Neuron (in vitro differentiated cells): ENCODE results near the gene ADGRV1.

Experiments
- H2AFZ ChIP-seq: one replicate; pipeline ENCODE4 v1.6.1; 2013; ENCODE audit warnings: low read depth, mild to moderate bottlenecking, inconsistent platforms, low read length, moderate library complexity
- H3K27me3 ChIP-seq: one replicate; pipeline ENCODE4 v1.6.1; 2013; ENCODE audit warnings: low read length; ENCODE audit not compliant: insufficient read depth
- H3K36me3 ChIP-seq: one replicate; pipeline ENCODE4 v1.6.1; 2013; ENCODE audit warnings: low read length; ENCODE audit not compliant: insufficient read depth
- H3K4me1 ChIP-seq: one replicate; pipeline ENCODE4 v1.6.1; 2013; ENCODE audit warnings: low read length; ENCODE audit not compliant: insufficient read depth
- H3K4me3 ChIP-seq: 2 replicates; pipeline ENCODE4 v1.5.1; 2013; ENCODE audit warnings: mild to moderate bottlenecking, low read length, moderate library complexity
- H3K9me3 ChIP-seq: one replicate; pipeline ENCODE4 v1.6.1; 2013; ENCODE audit warnings: low read length

Gene ADGRV1, protein sequence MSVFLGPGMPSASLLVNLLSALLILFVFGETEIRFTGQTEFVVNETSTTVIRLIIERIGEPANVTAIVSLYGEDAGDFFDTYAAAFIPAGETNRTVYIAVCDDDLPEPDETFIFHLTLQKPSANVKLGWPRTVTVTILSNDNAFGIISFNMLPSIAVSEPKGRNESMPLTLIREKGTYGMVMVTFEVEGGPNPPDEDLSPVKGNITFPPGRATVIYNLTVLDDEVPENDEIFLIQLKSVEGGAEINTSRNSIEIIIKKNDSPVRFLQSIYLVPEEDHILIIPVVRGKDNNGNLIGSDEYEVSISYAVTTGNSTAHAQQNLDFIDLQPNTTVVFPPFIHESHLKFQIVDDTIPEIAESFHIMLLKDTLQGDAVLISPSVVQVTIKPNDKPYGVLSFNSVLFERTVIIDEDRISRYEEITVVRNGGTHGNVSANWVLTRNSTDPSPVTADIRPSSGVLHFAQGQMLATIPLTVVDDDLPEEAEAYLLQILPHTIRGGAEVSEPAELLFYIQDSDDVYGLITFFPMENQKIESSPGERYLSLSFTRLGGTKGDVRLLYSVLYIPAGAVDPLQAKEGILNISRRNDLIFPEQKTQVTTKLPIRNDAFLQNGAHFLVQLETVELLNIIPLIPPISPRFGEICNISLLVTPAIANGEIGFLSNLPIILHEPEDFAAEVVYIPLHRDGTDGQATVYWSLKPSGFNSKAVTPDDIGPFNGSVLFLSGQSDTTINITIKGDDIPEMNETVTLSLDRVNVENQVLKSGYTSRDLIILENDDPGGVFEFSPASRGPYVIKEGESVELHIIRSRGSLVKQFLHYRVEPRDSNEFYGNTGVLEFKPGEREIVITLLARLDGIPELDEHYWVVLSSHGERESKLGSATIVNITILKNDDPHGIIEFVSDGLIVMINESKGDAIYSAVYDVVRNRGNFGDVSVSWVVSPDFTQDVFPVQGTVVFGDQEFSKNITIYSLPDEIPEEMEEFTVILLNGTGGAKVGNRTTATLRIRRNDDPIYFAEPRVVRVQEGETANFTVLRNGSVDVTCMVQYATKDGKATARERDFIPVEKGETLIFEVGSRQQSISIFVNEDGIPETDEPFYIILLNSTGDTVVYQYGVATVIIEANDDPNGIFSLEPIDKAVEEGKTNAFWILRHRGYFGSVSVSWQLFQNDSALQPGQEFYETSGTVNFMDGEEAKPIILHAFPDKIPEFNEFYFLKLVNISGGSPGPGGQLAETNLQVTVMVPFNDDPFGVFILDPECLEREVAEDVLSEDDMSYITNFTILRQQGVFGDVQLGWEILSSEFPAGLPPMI (N-terminal part only)

DNA sequence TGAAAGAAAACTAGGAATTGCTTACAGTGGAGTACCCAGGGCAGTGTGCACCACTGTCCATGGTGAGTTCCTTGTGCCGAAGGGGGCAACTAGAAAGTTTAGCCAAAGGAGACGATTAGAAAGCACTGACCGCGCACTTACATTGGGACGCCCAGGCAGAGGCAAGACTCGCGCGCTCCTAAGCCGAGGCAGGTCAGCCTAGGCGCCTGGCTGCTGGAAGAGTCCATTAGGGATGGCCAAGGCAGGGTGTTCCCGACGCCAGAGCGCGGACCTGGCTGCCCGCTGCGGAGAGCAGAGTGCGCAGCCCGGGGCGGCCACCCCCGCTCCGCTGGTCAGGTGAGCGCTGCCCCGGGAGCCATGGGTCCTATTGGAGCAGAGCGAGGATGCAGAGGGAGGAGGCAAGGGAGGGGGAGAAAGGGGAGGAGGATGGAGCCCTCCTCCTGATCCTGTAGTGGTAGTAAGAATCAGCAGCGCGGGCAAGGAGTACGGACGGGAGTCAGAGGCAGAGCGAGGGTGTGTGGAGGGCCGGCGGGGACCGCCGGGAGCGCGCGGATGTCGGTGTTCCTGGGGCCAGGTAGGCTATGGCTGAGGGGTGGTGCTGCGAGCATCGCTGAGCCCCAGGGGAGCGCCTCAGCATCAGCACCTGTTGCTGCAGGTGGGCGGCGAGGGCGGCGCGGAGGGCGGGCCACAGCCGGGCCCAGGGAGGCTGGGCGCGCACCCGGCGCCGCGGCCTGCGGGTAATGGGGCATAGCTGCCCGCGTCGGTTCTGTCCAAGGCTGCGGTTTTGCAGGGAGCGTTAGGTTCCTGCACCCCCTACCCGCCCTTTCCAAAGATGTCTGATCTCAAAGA lies at the start of gene ADGRV1:
Gene ADGRV1, plus strand, starts transcription at position 454 of the 849 bp plus-strand sequence. Its CDS starts 99 bp downstream, at position 553.
- H3K36me3 ChIP-seq, result no peaks in the 10 kb centered on the region
- peak within 1 kb of the TSS; percentile 85 for H3K4me3 ChIP-seq
- no peaks in the 10 kb centered on the region for H3K9me3 ChIP-seq
- no peaks in the 10 kb centered on the region for H3K27me3 ChIP-seq
- H2AFZ ChIP-seq, result peak within 1 kb of the TSS; percentile 68
- H3K4me1 ChIP-seq, result peaks cover 76% of the 10 kb centered on the region

DNA sequence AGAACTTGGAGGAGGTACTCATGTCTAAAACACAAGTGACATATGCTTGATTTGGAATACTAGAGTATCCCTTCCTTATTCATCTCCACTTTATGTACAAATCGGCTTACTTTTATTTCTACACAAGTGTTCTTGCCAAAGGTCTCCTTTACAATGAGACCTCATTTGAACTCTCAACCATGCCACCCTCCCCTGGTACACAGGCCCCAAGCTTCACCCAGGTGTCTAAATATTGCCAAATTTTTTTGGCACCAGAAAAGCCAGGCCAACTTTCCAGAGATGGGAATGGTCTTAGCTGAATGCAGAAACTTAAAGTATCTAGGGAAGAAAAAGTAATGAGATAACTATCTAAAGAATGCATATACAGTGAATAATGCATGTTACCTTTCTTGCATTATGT lies 48.2 kb upstream of the ADGRV1 start:
- Histone ChIP-seq H2AFZ (no peak overlapping the region), H3K4me3 (no peak overlapping the region), H3K27me3 (no peaks in the 10 kb centered on the region), H3K9me3 (no peaks in the 10 kb centered on the region), H3K36me3 (no peaks in the 10 kb centered on the region), H3K4me1 (no peaks in the 10 kb centered on the region)

DNA sequence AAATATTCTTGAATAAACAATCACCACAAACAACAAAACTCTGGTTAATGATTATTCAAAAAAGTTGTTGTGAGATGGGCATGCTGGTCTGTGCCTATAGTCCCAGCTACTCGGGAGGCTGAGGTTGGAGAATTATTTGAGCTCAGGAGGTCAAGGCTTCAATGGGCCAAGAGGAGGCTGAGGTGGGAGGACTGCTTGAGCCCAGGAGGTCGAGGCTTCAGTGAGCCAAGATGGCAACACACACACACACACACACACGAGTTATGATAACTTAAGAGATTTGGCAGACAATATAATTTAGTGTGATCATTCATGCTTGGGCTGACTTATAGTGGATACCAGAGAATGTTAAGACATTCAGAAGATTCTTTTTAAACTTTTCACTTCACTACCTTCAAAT lies 44.1 kb upstream of the ADGRV1 start:
- H3K9me3 ChIP-seq, result no peaks in the 10 kb centered on the region
- H3K27me3 ChIP-seq, result no peaks in the 10 kb centered on the region
- H3K4me3 ChIP-seq, result no peak overlapping the region
- H2AFZ ChIP-seq, result no peak overlapping the region
- no peaks in the 10 kb centered on the region for H3K4me1 ChIP-seq
- peaks cover 15% of the 10 kb centered on the region for H3K36me3 ChIP-seq

DNA sequence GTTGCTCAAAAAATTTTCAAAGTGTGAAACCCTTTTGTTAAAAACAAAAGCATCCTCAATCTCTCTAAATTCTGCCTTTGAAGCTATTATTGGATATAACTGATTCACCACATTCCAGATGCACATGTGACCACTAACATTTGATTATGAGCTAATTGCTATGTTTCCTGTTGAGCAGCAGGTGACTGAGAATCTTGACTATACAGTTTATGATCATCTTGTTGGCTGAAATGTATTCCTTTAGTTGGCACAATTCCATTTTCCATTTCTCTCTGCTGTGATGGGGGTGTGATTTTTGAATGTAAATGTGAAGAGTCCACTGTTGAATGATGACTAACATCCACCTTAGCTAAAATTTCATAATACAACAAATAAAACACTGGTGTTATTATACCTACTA lies 39.9 kb upstream of the ADGRV1 start:
- Histone ChIP-seq H3K27me3 (no peaks in the 10 kb centered on the region), H2AFZ (no peak overlapping the region), H3K9me3 (no peaks in the 10 kb centered on the region), H3K4me3 (no peak overlapping the region), H3K36me3 (peaks cover 40% of the 10 kb centered on the region), H3K4me1 (no peaks in the 10 kb centered on the region)

DNA sequence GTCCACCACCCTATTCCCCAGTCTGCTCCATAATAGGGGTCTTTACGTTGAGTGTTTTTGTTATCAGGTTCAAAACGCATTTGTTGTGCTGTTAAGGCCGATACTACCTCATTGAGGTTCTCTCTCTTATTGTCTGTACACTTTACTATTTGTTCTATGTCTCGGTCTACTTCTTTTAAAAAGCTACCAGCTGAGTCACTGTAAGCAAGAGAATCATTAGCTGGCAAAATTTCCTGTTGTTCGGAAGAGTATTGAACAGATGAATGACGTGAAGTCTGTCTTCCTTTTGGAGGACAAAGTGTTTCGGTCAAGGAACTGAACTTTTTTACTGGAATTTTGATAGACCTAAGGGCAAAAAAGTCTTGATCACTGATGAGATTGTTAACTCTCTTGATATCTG lies 39.5 kb upstream of the ADGRV1 start:
- H3K36me3 ChIP-seq, result peaks cover 44% of the 10 kb centered on the region
- H2AFZ ChIP-seq, result no peak overlapping the region

DNA sequence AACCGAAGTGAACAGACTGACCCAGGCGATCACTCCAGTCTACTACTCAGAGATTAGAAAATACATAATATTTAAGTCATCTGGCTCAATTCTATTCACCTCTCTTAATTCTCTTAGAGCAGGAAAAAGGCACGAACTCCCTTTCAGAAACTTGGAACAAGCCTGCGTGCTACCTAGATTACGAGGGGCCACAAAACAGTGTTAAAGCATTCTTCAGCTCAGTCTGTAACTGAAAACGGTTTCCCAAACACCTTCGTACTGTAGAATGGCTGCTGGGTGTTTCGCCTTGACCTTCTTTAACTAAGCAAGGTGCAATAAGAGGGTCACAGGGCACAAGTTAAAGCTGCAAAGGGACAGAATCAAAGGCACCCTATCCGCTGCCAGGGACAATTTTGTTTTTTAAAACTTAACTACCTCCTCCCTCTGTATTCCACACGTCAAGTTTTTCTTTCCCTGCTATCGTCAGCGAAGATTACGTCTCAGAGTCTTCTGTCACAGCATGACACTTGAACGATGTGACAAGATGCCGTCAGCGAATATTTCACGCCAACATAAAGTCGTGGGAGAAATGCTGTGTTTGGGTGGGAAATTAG lies 29.9 kb upstream of the ADGRV1 start:
- H3K27me3 ChIP-seq, result no peaks in the 10 kb centered on the region
- H3K4me1 ChIP-seq, result peaks cover 40% of the 10 kb centered on the region
- H3K9me3 ChIP-seq, result no peaks in the 10 kb centered on the region
- peak overlapping the region; percentile 81 for H2AFZ ChIP-seq
- peaks cover 14% of the 10 kb centered on the region for H3K36me3 ChIP-seq
- H3K4me3 ChIP-seq, result peak overlapping the region; percentile 95

More for the DNA sequence above, 39.5 kb upstream of the ADGRV1 start:
- Histone ChIP-seq H3K4me3 (no peak overlapping the region), H3K27me3 (no peaks in the 10 kb centered on the region), H3K4me1 (no peaks in the 10 kb centered on the region), H3K9me3 (no peaks in the 10 kb centered on the region)

DNA sequence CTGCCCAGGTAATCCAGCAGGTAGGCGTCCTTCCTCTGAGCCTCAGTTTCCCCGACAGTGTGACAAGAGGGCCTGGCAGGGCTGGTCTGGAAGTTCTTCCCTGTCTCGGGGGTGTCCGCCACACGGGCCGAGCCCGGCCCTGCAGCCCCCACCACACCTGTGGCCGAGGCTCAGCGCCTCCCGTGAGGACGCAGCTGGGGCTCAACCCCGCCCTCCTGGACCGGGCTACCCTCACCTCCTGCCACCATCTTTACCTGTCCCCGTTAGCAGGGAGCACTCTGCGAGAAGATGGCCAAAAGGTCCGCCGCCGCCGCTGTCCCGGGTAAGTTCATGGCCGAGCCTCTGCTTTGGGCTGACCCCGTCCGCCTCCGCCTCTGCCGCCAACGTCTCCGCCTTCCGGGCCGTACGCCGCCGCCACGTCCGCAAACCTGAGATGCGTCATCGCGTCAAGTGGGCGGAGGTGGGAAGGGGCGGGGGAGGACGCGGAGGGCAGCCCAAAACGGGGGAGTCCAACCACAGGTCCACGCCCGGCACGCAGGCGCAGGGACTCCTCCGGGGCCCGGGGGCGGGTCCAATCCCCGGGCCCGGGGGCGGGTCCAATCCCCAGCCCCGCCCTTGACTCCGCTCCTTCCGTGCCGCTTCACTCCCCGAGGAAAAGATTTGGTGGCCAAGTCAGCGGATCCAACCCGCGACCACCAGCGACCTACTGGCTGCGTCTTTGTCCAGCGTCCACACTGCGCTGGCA lies 29.2 kb upstream of the ADGRV1 start, which contains the start of gene LYSMD3:
Gene LYSMD3, minus strand, starts transcription at position 391 of the 745 bp plus-strand sequence. CDS start 4,295 bp downstream, outside the sequence.
- Histone ChIP-seq H3K4me1 (peaks cover 40% of the 10 kb centered on the region), H3K9me3 (no peaks in the 10 kb centered on the region), H3K4me3 (peak within 1 kb of the TSS; percentile 95), H3K36me3 (peaks cover 7% of the 10 kb centered on the region), H3K27me3 (no peaks in the 10 kb centered on the region), H2AFZ (peak within 1 kb of the TSS; percentile 81)

DNA sequence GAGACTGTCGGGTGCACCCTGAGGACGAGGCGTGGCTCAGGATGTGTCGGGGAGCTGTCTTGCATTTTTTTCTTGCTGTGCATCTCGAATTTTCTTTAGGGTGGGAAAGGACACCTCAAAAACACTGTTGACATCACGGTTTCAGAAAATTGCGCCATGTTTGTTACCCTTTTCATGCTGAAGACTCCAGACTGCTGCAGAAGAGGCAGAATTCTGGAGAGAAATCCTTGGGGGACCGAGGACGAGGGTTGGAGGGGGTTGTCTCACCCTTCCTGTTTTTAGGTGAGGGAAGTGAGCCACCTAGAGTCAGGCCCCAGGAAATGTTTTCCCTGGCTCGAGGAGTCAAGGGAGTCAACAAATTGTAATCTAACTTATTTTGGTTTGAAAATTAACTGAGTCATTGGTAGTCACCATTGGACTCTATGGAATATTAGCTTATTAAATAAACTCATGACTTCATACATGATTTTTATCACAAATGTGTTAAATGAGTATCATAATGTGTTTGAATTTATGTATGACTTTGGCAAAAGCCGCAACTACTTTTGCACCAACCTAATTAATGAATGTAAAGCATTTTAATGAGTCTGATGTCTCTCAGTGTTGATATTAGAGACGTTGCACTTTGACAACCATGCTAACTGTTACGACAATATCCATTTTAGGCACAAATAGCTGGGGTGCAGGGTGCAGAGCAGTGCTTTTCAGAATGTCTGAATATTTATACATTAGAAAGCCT lies 28.5 kb upstream of the ADGRV1 start:
- Histone ChIP-seq H3K36me3 (peaks cover 2% of the 10 kb centered on the region), H3K4me3 (peak overlapping the region; percentile 95), H3K27me3 (no peaks in the 10 kb centered on the region), H2AFZ (peak overlapping the region; percentile 81), H3K9me3 (no peaks in the 10 kb centered on the region), H3K4me1 (peaks cover 40% of the 10 kb centered on the region)

DNA sequence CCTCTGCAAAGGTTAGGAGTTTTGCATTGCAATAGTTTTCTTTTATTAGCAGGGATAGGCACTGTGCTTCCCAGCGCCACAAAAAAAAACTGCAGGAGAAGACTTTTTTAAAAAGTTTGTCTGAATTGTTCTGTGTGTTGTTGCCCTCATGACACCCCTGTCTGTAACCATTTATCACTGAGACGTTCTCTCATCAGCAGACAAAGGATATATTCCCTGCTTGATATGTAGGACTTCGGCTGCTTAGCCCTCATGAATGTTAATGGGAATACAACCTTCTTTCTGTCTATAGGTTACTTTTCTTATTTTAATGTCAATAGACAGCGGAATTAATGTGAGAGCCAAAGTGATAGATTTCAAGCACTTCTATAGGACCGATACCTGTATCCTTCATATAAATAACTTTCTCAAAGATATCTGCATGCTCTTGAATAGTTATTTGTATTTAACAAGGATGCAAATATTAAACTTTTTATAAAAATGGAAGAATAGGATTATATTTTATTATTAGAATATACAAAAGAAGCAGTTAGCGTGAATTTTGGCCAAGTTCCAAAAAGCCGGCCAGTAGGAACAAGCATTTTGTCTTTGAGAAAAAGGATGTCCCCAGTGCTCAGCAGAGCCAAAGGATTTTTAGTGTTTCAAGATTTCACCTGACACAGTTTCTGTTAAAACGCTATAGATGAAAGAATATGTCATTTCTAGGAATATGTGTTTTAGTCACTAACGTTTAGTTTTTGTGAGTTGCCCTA lies 27.7 kb upstream of the ADGRV1 start:
- Histone ChIP-seq H3K4me3 (peak overlapping the region; percentile 95), H2AFZ (no peak overlapping the region), H3K4me1 (peaks cover 40% of the 10 kb centered on the region), H3K9me3 (no peaks in the 10 kb centered on the region), H3K36me3 (no peaks in the 10 kb centered on the region), H3K27me3 (no peaks in the 10 kb centered on the region)

DNA sequence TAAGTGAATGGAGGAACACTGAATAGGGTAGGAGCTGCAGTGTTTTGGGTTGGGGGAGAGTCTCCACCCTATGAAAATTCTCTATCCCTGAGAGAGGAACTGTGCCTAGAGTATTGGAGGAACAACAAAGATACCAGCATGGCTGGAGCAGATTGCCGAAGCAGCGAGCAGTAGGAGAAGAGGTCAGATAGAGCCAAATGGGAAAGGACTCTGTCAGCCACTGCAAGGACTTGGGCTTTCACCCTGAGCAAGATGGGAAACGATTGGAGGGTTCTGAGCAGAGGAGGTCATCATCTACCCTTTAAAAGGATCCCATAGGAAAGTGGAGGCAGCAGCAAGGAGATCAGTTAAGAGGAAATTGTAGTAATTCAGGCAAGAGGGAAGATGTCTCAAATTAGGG lies 24.8 kb upstream of the ADGRV1 start:
- Histone ChIP-seq H2AFZ (no peak overlapping the region), H3K4me3 (no peak overlapping the region), H3K4me1 (peaks cover 27% of the 10 kb centered on the region), H3K27me3 (no peaks in the 10 kb centered on the region), H3K9me3 (no peaks in the 10 kb centered on the region), H3K36me3 (no peaks in the 10 kb centered on the region)
